HG02763 (cell line): ENCODE measurements around the gene SRSF3.
"Not testable (repeated sequence)": the region's sequence is repeated elsewhere in the genome, so short reads cannot be mapped to it uniquely, and the experiment has no call there.

Experiments
- ATAC-seq: cut with Tn5 transposase; IDR thresholded peaks from one replicate; pipeline ENCODE4 v1.9.1; 2021; ENCODE audit warnings: mild to moderate bottlenecking, moderate library complexity; ENCODE audit not compliant: unreplicated experiment

Gene SRSF3

DNA sequence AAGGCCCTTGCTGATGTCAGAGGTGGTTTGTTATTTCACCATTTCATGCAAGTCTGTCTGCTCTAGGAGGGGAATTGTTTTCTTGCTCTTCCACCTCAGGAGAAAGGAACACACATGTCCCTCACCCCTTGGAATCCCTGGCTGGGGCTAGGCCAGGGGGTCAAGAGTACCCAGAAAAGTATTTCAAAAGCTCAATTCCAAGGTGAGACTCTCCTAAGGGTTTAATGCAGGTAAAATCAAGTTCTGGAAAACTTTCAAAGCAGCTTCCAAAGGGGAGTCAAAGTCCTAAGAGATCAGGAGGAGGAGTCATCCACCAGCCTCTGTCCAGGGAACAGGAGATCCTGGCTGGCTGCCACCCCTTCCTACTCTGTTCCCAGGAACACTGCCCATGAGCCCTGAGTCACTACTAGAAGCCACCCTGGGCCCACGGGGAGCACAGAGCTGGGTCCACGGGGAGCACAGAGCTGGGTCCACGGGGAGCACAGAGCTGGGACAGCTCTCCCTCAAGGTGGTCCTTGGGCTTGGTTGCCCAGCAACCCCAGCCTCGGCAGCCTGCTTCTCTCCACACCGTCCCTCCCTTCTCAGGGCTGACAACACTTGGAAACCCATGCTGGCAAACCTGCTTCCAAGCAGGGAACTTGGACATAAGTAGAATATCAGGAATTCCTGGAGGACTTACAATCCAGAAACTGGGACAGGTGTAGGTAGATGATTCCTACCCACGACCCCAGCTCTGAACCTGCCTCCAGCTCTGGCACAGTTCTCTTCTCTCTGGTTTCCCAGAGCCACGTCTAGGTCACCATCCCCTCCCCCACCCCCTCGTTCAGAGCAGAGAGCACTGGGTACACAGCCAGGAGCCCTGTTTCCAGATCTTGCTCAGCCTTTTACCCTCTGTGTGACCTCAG, 49.0 kb downstream of the SRSF3 start:
- ATAC-seq: no peak

DNA sequence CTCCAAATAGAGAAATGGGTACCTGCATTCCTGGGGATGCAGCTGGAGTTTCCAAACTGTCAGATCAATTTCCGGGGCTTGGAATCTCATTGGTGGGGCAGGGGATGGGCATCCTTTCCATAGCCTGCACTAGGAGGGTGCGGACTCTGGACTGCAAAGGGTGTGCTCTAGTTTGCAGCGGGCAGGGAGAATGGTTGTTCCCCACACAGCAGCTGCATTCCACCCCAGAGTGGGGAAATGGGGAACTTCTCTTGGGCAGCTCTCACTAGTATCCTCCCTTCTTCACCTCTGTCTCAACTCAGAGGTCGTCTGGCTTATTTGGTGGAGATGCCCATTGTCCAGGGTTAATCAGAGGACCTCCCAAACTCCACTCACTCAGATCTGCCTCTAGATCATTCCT, 49.8 kb downstream of the SRSF3 start:
- ATAC-seq: no peak

DNA sequence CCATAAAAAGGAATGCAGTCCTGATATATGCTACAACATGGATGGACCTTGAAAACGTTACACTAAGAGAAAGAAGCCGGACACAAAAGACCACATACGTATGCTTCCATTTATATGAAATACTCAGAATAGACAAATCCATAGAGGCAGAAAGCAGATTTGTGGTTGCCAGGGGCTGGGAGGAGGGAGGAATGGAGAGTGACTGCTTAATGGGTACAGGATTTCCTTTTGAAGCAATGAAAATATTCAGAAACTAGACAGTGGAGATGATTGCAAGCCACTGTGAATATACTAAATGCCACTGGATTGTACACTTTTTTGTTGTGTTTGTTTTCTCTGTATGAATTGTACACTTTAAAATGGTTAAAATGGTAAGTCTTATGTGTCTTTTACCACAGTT, 54.9 kb downstream of the SRSF3 start:
- no peak for ATAC-seq

DNA sequence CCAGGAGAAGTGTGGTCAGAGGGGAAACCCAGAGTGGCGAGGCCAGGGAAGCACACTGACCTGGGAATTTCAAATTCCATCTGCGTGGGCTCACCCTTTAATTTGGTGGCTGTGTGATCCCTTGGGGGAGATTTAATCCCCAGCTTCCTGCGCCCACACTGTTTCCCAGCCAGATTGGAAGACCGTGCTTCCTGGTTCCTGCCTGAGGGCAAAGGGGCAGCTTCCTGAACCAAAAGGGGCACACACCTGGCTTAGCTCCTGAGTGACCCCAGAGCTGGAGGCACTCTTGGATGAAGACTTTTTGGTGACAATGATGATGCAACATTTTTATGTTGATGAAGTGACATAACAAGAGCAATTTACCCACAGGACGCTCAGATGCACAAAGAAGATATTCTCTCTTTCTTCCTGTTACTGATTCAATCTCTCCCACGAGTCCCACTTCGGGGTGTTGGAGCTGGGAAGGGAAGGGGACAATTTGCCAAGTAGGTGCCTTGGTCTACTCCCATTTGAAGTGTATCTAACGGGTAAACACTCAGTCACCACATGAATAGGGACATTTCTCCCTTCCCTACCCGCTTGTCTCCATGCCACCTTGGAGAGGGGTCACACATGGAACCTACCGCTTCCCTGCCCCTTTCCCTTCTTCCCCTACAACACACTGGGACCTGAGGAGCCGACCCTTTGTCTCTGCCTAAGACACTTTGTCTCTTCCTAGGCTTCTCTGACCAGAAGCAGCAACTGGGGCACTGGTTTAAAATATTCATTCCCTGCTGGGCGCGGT, 55.7 kb downstream of the SRSF3 start:
- no peak for ATAC-seq

DNA sequence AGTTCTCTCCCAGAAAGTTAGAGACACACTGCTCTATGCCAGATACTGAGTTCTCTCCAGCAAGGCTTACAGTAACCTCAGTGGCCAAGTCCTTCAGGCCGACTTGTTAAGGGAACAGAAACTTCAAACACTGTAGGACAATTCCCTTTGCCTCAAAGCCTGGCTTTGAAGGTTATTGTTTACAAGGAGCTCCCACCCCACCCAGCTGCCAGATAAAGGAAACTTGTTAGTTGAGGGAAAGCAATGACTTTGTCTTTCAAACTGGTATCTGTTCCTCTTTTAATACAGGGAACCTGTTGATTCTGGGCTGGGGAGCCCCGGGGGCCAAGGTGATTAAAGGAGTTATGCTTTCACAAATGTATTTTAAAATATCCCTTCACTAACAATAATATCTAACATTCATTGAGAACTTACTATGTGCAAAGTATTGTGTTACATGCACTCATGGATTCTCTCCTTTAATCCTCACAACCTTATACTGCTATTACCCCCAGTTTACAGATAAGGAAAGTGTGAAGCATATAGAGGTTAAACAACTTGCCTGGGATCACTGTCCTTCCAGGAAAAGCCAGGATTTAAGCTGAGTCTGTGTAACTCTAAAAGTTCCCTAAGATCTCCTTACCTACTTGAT, 56.8 kb downstream of the SRSF3 start:
- ATAC-seq: no peak

DNA sequence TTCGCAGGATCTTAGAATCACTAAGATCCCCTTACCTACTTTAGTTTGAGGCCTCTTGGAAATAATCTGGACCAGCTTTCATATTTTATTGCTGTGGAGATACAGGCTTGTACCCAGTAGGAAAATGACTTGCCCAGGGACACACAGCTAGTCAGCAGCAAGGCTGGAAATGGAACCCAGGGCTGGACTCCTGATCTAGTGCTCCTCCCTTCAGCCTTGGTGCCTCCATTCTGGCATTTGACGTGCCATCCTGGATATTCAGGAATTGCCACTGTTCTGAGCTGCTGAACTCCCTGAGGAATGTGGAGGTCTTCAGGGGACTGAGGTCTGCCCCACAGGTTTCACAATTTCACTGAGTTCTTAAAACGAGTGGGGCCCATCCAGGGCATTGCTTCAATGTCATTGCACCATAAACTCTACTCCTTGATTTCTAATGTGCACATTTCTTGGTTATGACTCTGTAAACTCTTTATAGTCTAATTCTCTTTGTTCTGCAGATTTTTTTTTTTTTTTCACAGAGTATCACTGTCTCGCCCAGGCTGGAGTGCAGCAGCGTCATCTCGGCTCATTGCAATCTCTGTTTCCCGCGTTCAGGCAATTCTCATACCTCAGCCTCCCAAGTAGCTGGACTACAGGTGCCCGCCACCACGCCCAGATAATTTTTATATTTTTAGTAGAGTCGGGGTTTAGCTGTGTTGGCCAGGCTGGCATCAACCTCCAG, 57.7 kb downstream of the SRSF3 start:
- no peak for ATAC-seq

DNA sequence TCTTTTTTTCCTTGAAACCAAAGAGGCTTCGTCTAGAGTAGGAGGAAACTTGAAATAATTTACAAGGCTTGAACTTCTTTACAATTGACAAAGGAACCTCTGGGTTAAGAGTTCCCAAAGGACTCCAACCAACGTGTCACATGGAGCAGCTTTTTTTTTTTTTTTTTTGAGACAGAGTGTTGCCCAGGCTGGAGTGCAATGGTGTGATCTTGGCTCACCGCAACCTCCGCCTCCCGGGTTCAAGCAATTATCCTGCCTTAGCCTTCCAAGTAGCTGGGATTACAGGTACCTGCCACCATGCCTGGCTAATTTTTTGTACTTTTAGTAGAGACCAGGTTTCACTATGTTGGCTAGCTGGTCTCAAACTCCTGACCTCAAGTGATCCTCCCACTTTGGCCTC, 60.3 kb downstream of the SRSF3 start:
- ATAC-seq: not testable (repeated sequence)
